Ovary (tissue), 3 donors: Measurements from ENCODE around the gene MAP2K6.

Experiments used
- EP300 ChIP-seq: sonication (generic); formaldehyde crosslinking; IDR thresholded peaks from one replicate; pipeline ENCODE4 v1.6.1; 2017; ENCODE audit warnings: antibody characterized with exemption
- POLR2A ChIP-seq: fragments of 450-650 bp; IDR thresholded peaks from one replicate; pipeline ENCODE4 v1.6.1; 2017; ENCODE audit warnings: antibody characterized with exemption, mild to moderate bottlenecking, moderate library complexity
- TF ChIP-seq, protein P1 (sequence below), 3 donors: fragments of 450-650 bp in 2 of 3; fragments of 200-600 bp in 1 of 3; IDR thresholded peaks; one replicate each; pipeline versions ENCODE4 v1.5.1 to v1.8.0; 2016 to 2022; ENCODE audit warnings: antibody characterized with exemption in 3 of 3, mild to moderate bottlenecking in 1 of 3
- donor health status: DM: no; HTN: no; CAD: no.

DNA sequence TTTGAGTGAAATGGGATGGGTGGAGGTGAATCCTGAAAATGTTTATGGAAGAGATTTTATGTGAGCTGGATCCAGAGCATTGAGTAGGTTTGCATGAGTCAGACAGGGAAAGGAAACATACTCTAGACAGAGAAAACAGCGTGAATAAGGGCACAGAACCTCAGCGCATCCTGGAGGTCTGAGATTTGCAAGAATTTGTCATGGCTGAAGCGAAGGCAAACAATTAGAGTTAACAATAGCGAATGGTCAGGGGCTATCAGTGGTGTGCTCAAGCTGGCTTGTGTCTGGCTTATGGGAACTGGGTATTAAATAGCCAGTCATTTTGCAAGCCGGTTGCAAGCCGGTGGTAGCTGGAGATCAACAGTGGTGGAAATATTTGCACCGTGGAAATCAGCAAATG is 36.4 kb downstream of the MAP2K6 start:
- TF ChIP-seq POLR2A (no peak), EP300 (no peak)
- TF ChIP-seq, protein P1, sequence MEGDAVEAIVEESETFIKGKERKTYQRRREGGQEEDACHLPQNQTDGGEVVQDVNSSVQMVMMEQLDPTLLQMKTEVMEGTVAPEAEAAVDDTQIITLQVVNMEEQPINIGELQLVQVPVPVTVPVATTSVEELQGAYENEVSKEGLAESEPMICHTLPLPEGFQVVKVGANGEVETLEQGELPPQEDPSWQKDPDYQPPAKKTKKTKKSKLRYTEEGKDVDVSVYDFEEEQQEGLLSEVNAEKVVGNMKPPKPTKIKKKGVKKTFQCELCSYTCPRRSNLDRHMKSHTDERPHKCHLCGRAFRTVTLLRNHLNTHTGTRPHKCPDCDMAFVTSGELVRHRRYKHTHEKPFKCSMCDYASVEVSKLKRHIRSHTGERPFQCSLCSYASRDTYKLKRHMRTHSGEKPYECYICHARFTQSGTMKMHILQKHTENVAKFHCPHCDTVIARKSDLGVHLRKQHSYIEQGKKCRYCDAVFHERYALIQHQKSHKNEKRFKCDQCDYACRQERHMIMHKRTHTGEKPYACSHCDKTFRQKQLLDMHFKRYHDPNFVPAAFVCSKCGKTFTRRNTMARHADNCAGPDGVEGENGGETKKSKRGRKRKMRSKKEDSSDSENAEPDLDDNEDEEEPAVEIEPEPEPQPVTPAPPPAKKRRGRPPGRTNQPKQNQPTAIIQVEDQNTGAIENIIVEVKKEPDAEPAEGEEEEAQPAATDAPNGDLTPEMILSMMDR (IDR thresholded peaks at IDR 0.05) = no peak
